Measurements from ENCODE around the gene PIK3AP1.

PIK3AP1 gene

GRCh38 chr10:96671211-96671890, 49.0 kb downstream of the PIK3AP1 start:
- DNase-seq (ENCODE audit: low read depth), result no peak

GRCh38 chr10:96670786-96671185, 49.5 kb downstream of the PIK3AP1 start:
- DNase-seq (ENCODE audit: low read depth), result no peak

- no peak for DNase-seq (ENCODE audit: low read depth)
Observed at GRCh38 chr10:96667401-96667800, 52.9 kb downstream of the PIK3AP1 start.

- DNase-seq (ENCODE audit: low read depth), result no peak
Observed at GRCh38 chr10:96666741-96667140, 53.6 kb downstream of the PIK3AP1 start.

- no peak for DNase-seq (ENCODE audit: low read depth)
Observed at GRCh38 chr10:96665306-96665705, 55.0 kb downstream of the PIK3AP1 start.

- no peak for DNase-seq (ENCODE audit: low read depth)
Observed at GRCh38 chr10:96664563-96664962, 55.8 kb downstream of the PIK3AP1 start.

- no peak for DNase-seq (ENCODE audit: low read depth)
Observed at GRCh38 chr10:96663797-96664196, 56.5 kb downstream of the PIK3AP1 start.

GRCh38 chr10:96661632-96662031, 58.7 kb downstream of the PIK3AP1 start:
- no peak for DNase-seq (ENCODE audit: low read depth)

- DNase-seq (ENCODE audit: low read depth), result no peak
Observed at GRCh38 chr10:96660297-96660696, 60.0 kb downstream of the PIK3AP1 start.

GRCh38 chr10:96658844-96659243, 61.5 kb downstream of the PIK3AP1 start:
- DNase-seq (ENCODE audit: low read depth), result no peak

GRCh38 chr10:96657385-96657784, 62.9 kb downstream of the PIK3AP1 start:
- no peak for DNase-seq (ENCODE audit: low read depth)

- DNase-seq (ENCODE audit: low read depth), result no peak
Observed at GRCh38 chr10:96656839-96657238, 63.5 kb downstream of the PIK3AP1 start.

GRCh38 chr10:96656198-96656577, 64.1 kb downstream of the PIK3AP1 start:
- DNase-seq (ENCODE audit: low read depth), result no peak

GRCh38 chr10:96655461-96656197, 64.7 kb downstream of the PIK3AP1 start:
- DNase-seq (ENCODE audit: low read depth), result no peak

- DNase-seq (ENCODE audit: low read depth), result no peak
Observed at GRCh38 chr10:96651998-96652431, 68.3 kb downstream of the PIK3AP1 start.

GRCh38 chr10:96650958-96651357, 69.4 kb downstream of the PIK3AP1 start:
- no peak for DNase-seq (ENCODE audit: low read depth)

GRCh38 chr10:96648297-96648696, 72.0 kb downstream of the PIK3AP1 start:
- DNase-seq (ENCODE audit: low read depth), result no peak

GRCh38 chr10:96647466-96647865, 72.8 kb downstream of the PIK3AP1 start:
- DNase-seq (ENCODE audit: low read depth), result no peak

- no peak for DNase-seq (ENCODE audit: low read depth)
Observed at GRCh38 chr10:96646751-96647166, 73.6 kb downstream of the PIK3AP1 start.

- no peak for DNase-seq (ENCODE audit: low read depth)
Observed at GRCh38 chr10:96646301-96646700, 74.0 kb downstream of the PIK3AP1 start.

GRCh38 chr10:96645191-96645721, 75.1 kb downstream of the PIK3AP1 start:
- no peak for DNase-seq (ENCODE audit: low read depth)

GRCh38 chr10:96643920-96644319, 76.4 kb downstream of the PIK3AP1 start:
- no peak for DNase-seq (ENCODE audit: low read depth)

GRCh38 chr10:96642973-96643372, 77.3 kb downstream of the PIK3AP1 start:
- peak; percentile 4 for DNase-seq (ENCODE audit: low read depth)

Measured in activated T-helper 9 cell treated with anti-CD3 and anti-CD28 coated beads, Interleukin-2, amount 50 U/mL, for 16 hours (primary cell).